ENCODE data around the gene PRKCE. TPM values are rescaled to one million over a fixed set of nuclear protein-coding genes. Genes with fewer than 3 reads are reported as not detected.

PRKCE gene
- total RNA-seq, 1 experiment from 2014 or later: 1.3 TPM

GRCh38 chr2:45674035-45674816, 22.8 kb downstream of the PRKCE start:
- Histone ChIP-seq H3K18ac (ENCODE audit: insufficient read length, low read depth, low read length) (no peak overlapping the region), H3K4ac (ENCODE audit: low read depth, low read length) (no peak overlapping the region), H3K27me3 (ENCODE audit: insufficient read depth, low read length) (no peaks in the 10 kb centered on the region), H3K4me1 (ENCODE audit: insufficient read depth, low read length) (peaks cover 2% of the 10 kb centered on the region; the same call in 1 of the 2 replicates), H2BK15ac (ENCODE audit: low read depth, low read length) (no peak overlapping the region), H2BK12ac (ENCODE audit: insufficient read length, low read depth, low read length) (no peak overlapping the region), H3K9me3 (ENCODE audit: control insufficient read depth, low read depth, low read length) (no peaks in the 10 kb centered on the region), H2AFZ (ENCODE audit: low read length) (no peak overlapping the region), H3K23me2 (ENCODE audit: insufficient read length, low read depth, low read length, poor library complexity, severe bottlenecking) (no peaks in the 10 kb centered on the region), H2BK120ac (ENCODE audit: low read depth, low read length, poor library complexity, severe bottlenecking) (no peak overlapping the region), H3K79me1 (ENCODE audit: insufficient read depth, low read depth, low read length, poor library complexity, severe bottlenecking) (no peaks in the 10 kb centered on the region), H4K91ac (ENCODE audit: insufficient read length, low read depth, low read length) (no peak overlapping the region), H3T11ph (ENCODE audit: low read length) (no peak overlapping the region), H4K20me1 (ENCODE audit: control insufficient read depth, insufficient read depth, insufficient read length) (no peaks in the 10 kb centered on the region), H3K14ac (ENCODE audit: insufficient read depth, low read length) (no peak overlapping the region), H3K4me2 (ENCODE audit: insufficient read depth, insufficient read length, low read length) (no peak overlapping the region), H3K79me2 (ENCODE audit: insufficient read depth, low read length) (no peaks in the 10 kb centered on the region), H3K23ac (ENCODE audit: insufficient read length, low read depth, low read length) (no peak overlapping the region), H3K56ac (ENCODE audit: insufficient read length, low read depth, low read length) (no peak overlapping the region), H2AK5ac (ENCODE audit: insufficient read length, low read length) (no peak overlapping the region), H3K9ac (ENCODE audit: extremely low read depth, insufficient read length, low read length) (no peak overlapping the region), H4K8ac (replicated peaks; ENCODE audit: insufficient read length, low read depth, low read length) (no peak overlapping the region), H2BK5ac (ENCODE audit: insufficient read length, low read length) (no peak overlapping the region), H4K5ac (ENCODE audit: insufficient read length, low read depth, low read length) (no peak overlapping the region), H3K27ac (ENCODE audit: insufficient read length, low read depth, low read length) (no peak overlapping the region), H2BK20ac (ENCODE audit: low read depth, low read length, poor library complexity, severe bottlenecking) (no peak overlapping the region)
- TF ChIP-seq CTCF (conservative IDR thresholded peaks at IDR 0.05): no peak
- WGBS (ENCODE audit: extremely low coverage, insufficient read length, low lambda C conversion rate): no CpG with 5 or more reads among the region's 5 CpGs
- H3K9me3 Mint-ChIP-seq: no peaks in the 10 kb centered on the region
- H3K4me3 Mint-ChIP-seq: no peak overlapping the region
- H3K36me3 Mint-ChIP-seq (ENCODE audit: insufficient read depth in 1 of 3, low read depth in 3 of 3): no peaks in the 10 kb centered on the region
- no peak overlapping the region for H3K27ac Mint-ChIP-seq
- DNase-seq: no peak
- peaks cover 3 to 15% of the 10 kb centered on the region in 2 experiments for H3K4me1 Mint-ChIP-seq
- H3K27me3 Mint-ChIP-seq (ENCODE audit: low read depth): no peaks in the 10 kb centered on the region; the same call in 1 of the 2 replicates
